Stimulated activated memory B cell treated with anti-CD40 and anti-IgM and Interleukin-4, amounts not matched to agents 10 μg/mL and 1 μg/mL and 100 μg/mL, for 72 hours (primary cell): ENCODE data around the gene RIC3.

Experiments used
- ATAC-seq: fragments of 150-1000 bp; cut with Tn5 transposase; 2 replicates; pipeline ENCODE4 v1.10.0; 2021
- H3K27ac Mint-ChIP-seq: one replicate; pipeline ENCODE4 v1.8.0; 2022; ENCODE audit warnings: mild to moderate bottlenecking, mixed read lengths
- H3K27me3 Mint-ChIP-seq: one replicate; pipeline ENCODE4 v1.8.0; 2022; ENCODE audit warnings: mixed read lengths
- H3K36me3 Mint-ChIP-seq: one replicate; pipeline ENCODE4 v1.8.0; 2022; ENCODE audit warnings: mixed read lengths
- H3K4me1 Mint-ChIP-seq: one replicate; pipeline ENCODE4 v1.8.0; 2022; ENCODE audit warnings: mixed read lengths
- H3K4me3 Mint-ChIP-seq: one replicate; pipeline ENCODE4 v1.8.0; 2022; ENCODE audit warnings: mild to moderate bottlenecking, moderate library complexity, mixed read lengths
- H3K9me3 Mint-ChIP-seq: one replicate; pipeline ENCODE4 v1.8.0; 2022; ENCODE audit warnings: mixed read lengths

Gene RIC3

DNA sequence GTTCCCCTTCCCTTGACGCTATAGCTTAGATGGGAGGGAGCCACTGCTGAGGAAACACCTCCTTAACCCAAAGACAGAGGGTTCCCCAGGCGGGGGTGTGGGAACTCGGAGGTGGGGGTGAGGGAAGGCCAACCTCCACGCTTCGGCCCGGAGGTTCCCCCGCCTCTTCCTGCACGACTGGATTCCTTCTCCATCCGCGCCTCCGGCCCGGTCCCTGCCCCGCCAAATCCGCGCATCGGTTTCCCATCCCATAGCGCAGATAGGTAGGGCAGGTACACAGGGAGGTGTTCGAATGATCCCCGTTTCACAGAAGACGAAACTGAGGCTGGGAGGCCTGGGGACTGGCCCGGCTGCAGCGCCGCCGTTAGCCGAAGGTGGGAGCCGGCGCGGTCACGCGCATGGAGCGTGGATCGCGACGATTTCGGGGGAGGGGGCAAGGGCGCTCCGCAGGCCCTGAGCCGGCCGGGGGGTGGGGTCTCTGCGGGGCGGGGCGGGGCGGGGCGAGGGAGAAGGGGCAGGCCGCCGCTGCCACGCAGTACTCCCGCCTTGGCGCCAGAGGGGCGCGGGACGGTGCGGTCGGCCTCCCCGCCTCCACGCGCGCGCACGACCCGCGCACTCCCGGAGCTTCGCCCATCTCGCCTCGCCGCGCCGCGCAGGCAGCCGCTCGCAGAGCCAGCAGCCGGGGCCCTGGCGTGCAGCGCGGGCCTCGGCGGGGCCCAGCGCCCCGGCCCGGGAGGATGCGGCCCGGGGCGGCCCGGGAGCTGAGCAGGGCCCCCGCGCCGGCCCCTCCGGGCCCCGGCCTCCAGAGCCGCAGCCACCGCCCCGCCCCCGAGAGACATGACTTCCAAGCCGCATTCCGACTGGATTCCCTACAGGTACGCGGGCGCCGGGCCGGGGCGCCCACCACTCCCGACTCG is 87.9 kb downstream of the RIC3 start, which contains the start of gene TUB:
Gene TUB, plus strand, starts transcription at position 538 of the 917 bp plus-strand sequence. Its CDS starts 300 bp downstream, at position 838.
- Mint-ChIP-seq H3K36me3 (no peaks in the 10 kb centered on the region), H3K4me1 (no peaks in the 10 kb centered on the region), H3K27ac (no peak within 1 kb of the TSS), H3K4me3 (peak within 1 kb of the TSS; percentile 72), H3K9me3 (no peaks in the 10 kb centered on the region), H3K27me3 (peaks cover 42% of the 10 kb centered on the region)
- peak; percentile 48 for ATAC-seq

DNA sequence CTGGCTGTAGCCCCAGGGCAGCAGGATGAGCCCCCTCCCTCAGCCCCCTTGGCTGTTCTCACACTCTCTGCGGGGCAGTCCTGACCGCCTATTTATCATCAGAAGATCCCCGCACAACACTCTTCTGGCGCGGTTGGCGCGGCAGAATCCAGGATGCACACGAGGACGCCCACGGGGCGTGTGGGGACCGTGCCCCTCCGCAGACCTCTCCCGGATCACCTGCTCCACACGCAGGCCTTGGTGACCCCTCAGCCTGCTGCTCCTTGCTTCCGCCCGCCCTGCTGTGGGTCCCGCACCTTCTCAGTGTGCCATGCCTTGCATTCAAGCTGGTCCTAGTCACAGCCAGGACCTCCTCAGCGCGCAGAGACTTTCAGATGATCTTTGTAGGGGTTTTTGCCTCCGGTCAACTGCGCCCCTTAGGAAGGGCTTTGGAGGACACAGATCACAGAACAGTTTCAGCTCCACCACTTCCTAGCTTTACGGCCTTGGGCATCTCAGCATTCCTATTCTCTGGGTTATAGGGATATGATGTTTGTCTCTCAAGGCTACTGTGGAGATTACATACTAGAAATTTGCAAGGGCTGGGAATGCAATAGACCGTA is 88.7 kb downstream of the RIC3 start:
- H3K36me3 Mint-ChIP-seq = no peaks in the 10 kb centered on the region
- peak overlapping the region; percentile 72 for H3K4me3 Mint-ChIP-seq
- peaks cover 35% of the 10 kb centered on the region for H3K27me3 Mint-ChIP-seq
- no peaks in the 10 kb centered on the region for H3K4me1 Mint-ChIP-seq
- ATAC-seq = no peak
- no peaks in the 10 kb centered on the region for H3K9me3 Mint-ChIP-seq
- no peak overlapping the region for H3K27ac Mint-ChIP-seq

DNA sequence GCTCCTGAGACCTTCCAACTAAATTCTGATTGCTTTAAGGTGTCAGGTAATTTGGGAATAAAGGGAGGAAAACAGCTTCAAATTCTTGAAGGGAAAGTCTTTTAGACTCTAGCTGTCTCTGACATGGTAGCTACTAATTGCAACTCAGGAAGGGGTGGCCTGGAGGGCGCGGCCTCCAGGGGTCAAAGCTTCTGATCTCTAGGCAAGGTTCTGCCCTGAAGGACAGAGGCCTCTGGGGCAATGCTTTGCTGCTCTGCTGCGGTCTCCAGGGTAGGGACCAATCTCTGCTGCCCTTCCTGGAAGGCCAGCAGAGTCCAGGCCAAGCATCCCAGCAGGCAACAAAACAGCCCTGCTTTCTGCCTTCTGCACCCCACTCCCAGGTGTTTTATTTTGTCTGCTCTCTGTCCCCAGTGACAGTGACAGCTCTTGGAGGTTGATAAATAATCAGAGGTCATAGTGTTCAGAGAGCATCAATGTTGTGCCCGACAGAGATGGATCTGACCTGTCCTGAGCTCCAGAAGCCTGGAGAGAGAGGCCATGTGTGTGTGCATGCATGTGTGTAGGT is 89.6 kb downstream of the RIC3 start:
- H3K4me3 Mint-ChIP-seq = no peak overlapping the region
- no peak for ATAC-seq

DNA sequence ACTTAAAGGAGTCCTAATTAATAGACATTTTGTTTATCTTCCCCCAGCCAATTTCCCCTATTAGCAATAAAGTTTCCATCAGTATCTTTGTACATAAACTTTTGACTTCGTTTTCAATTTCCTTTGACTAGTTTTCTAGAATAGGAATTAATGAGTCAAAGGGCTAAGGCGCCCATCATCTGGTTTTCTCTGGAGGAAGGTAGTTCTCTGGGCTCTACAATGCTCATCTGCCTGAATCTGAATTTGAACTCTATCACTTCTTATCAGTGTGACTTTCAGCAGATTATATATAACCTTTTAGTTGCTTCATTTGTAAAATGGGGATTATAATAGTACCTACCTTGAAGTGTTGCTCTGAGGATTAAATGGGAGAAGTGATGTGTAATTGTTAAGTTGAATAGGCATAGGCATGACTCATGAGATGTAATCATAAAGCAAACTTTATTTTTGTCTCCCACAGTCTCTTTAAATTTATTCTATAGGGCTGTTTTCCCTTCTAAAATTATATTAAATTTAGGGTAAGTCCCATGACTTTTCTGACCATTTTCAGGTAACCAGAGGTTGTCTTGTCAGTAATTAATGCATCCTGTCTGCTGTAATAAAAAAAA is 93.6 kb downstream of the RIC3 start:
- ATAC-seq = no peak
- H3K27ac Mint-ChIP-seq = no peak overlapping the region
- H3K9me3 Mint-ChIP-seq = no peaks in the 10 kb centered on the region
- H3K36me3 Mint-ChIP-seq = no peaks in the 10 kb centered on the region
- no peak overlapping the region for H3K4me3 Mint-ChIP-seq
- H3K4me1 Mint-ChIP-seq = peaks cover 6% of the 10 kb centered on the region
- no peaks in the 10 kb centered on the region for H3K27me3 Mint-ChIP-seq

More for the DNA sequence above, 89.6 kb downstream of the RIC3 start:
- Mint-ChIP-seq H3K27me3 (peaks cover 25% of the 10 kb centered on the region), H3K4me1 (no peaks in the 10 kb centered on the region), H3K27ac (no peak overlapping the region), H3K9me3 (no peaks in the 10 kb centered on the region), H3K36me3 (no peaks in the 10 kb centered on the region)

GRCh38 chr11:8071616-8072581 is 96.9 kb downstream of the RIC3 start:
- no peak for ATAC-seq
- H3K9me3 Mint-ChIP-seq = no peaks in the 10 kb centered on the region
- no peak overlapping the region for H3K27ac Mint-ChIP-seq
- no peak overlapping the region for H3K4me3 Mint-ChIP-seq
- peaks cover 7% of the 10 kb centered on the region for H3K4me1 Mint-ChIP-seq
- H3K36me3 Mint-ChIP-seq = no peaks in the 10 kb centered on the region
- peaks cover 20% of the 10 kb centered on the region for H3K27me3 Mint-ChIP-seq

GRCh38 chr11:8070417-8071115 is 98.3 kb downstream of the RIC3 start:
- no peak overlapping the region for H3K27ac Mint-ChIP-seq
- H3K36me3 Mint-ChIP-seq = no peaks in the 10 kb centered on the region
- H3K4me3 Mint-ChIP-seq = no peak overlapping the region
- no peaks in the 10 kb centered on the region for H3K9me3 Mint-ChIP-seq
- peak; percentile 62 for ATAC-seq
- peaks cover 7% of the 10 kb centered on the region for H3K4me1 Mint-ChIP-seq
- H3K27me3 Mint-ChIP-seq = peaks cover 24% of the 10 kb centered on the region

- Mint-ChIP-seq H3K36me3 (no peaks in the 10 kb centered on the region), H3K27ac (no peak overlapping the region), H3K9me3 (no peaks in the 10 kb centered on the region), H3K4me3 (no peak overlapping the region), H3K4me1 (peaks cover 7% of the 10 kb centered on the region), H3K27me3 (peaks cover 24% of the 10 kb centered on the region)
- no peak for ATAC-seq
Observed at GRCh38 chr11:8069771-8070170, 99.1 kb downstream of the RIC3 start.

- Mint-ChIP-seq H3K9me3 (no peaks in the 10 kb centered on the region), H3K4me3 (no peak overlapping the region), H3K27ac (no peak overlapping the region), H3K4me1 (peaks cover 7% of the 10 kb centered on the region), H3K36me3 (no peaks in the 10 kb centered on the region), H3K27me3 (peaks cover 24% of the 10 kb centered on the region)
- no peak for ATAC-seq
Observed at GRCh38 chr11:8068605-8069221, 100.1 kb downstream of the RIC3 start.

DNA sequence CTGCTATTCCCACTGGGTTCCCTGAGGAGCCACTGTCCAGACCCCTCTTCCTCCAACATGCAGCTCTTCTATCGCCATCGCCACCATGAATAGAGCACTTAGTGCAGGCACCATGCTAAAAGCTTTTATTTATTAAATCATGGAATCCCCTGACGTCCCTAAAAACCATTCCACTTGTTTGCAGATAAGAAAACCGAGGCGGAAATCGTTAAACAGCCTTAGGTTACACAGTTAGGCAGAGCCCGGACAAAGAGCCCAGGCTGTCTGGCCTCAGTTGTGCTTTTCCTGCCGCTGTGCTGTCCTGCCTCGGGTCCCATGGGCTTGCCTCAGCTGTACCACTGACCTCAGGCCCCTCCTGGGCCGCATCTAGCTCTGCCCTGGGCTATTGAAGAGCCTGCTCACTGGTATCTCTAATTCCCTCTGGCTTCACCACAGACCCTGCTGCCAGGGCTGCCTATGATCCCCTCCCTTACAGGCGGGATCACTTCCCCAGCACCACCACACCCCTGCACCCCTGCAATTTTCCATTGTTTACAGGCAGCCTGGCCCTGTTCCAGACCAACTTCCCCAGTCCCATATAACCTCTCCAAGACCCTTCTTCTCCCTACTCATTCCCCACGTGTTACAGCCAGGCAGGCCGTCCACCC is 100.8 kb downstream of the RIC3 start:
- Mint-ChIP-seq H3K4me1 (peaks cover 7% of the 10 kb centered on the region), H3K27ac (no peak overlapping the region), H3K4me3 (no peak overlapping the region), H3K27me3 (peaks cover 24% of the 10 kb centered on the region), H3K36me3 (no peaks in the 10 kb centered on the region), H3K9me3 (no peaks in the 10 kb centered on the region)
- no peak for ATAC-seq

DNA sequence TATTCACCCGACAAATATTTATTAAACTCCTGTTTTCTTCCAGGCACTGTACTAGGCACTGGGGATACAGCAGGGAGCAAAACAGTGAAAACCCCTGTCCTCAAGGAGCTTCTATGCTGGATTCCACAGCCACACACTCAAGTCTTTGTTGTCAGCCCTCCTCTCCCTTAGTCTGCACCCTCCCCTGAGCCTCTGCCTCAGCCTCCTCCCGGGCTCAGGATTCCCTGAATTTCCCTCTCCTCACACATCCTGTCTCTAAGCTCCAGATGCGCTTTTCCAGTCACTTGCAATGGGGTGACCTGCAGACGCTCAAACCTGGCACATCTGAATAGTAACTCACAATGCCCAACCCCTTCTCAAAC is 101.3 kb downstream of the RIC3 start:
- Mint-ChIP-seq H3K4me3 (no peak overlapping the region), H3K4me1 (peaks cover 7% of the 10 kb centered on the region), H3K9me3 (no peaks in the 10 kb centered on the region), H3K36me3 (no peaks in the 10 kb centered on the region), H3K27me3 (peaks cover 24% of the 10 kb centered on the region), H3K27ac (no peak overlapping the region)
- ATAC-seq = no peak

DNA sequence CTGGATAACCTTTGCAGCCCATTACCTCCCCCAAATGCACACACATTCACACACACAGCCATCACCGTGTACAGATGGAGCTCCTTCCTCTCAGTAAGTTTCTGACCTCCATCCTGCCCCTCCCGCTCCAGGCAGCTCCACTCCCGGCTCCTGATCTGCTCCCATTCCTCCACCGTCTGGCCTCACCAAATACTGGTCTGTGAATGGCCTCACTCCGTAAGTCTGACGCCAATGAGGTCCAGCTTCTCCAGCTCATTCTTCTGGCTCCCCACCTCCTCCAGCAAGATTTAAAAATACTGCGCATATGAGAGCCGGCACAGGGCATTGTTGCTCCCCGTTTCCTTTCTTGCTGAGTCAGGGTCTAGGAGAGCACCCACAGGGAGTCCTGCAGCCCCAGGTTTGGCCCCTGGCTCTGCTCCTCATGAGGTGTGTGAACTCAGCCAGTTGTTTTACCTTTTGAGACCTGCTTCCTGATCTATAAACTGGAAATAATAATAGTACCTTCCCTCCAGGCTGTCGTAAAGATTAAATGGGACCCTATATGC is 101.8 kb downstream of the RIC3 start:
- peaks cover 24% of the 10 kb centered on the region for H3K27me3 Mint-ChIP-seq
- H3K4me1 Mint-ChIP-seq = peaks cover 7% of the 10 kb centered on the region
- H3K9me3 Mint-ChIP-seq = no peaks in the 10 kb centered on the region
- no peak overlapping the region for H3K4me3 Mint-ChIP-seq
- no peaks in the 10 kb centered on the region for H3K36me3 Mint-ChIP-seq
- no peak for ATAC-seq
- no peak overlapping the region for H3K27ac Mint-ChIP-seq

DNA sequence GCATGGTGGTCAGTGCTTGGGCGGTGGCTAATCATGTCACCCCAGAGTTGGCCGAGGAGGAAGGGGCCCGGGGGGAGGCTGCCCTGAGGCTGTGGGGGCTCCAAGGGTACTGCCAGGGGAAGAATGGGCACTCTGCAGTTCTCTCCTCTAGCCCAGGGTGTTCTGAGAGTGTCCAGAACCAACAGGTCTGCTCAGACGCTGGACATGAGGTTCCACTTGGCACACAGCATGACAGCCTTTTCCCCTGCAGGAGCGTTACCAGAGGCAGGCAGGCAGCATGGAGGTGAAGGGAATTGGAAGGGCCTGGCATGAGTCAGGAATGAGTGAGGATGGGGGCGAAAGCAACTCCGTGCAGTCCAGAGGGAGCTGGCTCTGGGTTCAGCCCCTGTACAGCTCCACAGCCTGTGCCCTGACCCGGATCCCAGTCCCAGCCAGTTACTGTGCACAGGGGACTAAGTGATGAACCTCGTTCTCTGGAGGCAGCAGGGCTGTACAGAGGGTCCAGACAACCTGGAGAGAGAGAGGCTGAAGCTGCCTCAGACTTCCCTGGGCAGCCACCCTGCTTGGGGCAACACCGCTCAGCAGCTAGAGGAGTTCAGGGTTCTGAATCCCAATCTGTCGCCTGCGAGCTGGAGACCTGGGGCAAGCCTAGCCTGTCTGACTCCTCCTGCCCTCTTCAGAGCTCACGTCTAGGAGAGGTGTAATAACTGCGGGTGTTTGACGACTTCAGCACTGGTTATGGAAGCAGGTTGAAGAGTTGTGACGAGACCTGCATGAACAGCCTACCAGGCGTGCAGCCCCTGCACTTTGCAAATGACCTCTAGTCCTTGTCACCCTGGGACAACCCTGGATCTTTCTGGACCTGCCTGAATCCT is 102.6 kb downstream of the RIC3 start:
- Mint-ChIP-seq H3K27me3 (peaks cover 24% of the 10 kb centered on the region), H3K27ac (no peak overlapping the region), H3K4me1 (peaks cover 7% of the 10 kb centered on the region), H3K4me3 (no peak overlapping the region), H3K9me3 (no peaks in the 10 kb centered on the region), H3K36me3 (no peaks in the 10 kb centered on the region)
- no peak for ATAC-seq
